Measurements from ENCODE around the gene RAB40B. TPM values are rescaled to one million over a fixed set of nuclear protein-coding genes. Genes with fewer than 3 reads are reported as not detected.

RAB40B gene
- polyA plus RNA-seq, 2 of the 4 experiments (the other 2 are of a cell fraction), result 5.6 to 9.4 TPM

- POLR2A ChIA-PET, result interaction anchor here (0.7 to 1.5 kb wide), 2 partner anchors 19 to 48 kb away, joined by 3 to 4 read pairs; partner anchors contain the start of gene FN3KRP
- H3K27ac ChIP-seq, result peak overlapping the region; percentile 48 to 79; a peak in 4 of 6 replicates
- CTCF ChIA-PET, result interaction anchor here (0.6 to 19.3 kb wide), 46 partner anchors 11 to 534 kb away, joined by 3 to 450 read pairs (median 4); partner anchors contain the start of genes FN3K, FN3KRP and RAB40B
- H3K4me1 ChIP-seq, result peaks cover 6% of the 10 kb centered on the region; the same call in 2 of the 3 replicates
- H3K9me3 ChIP-seq, result no peaks in the 10 kb centered on the region
- H3K4me3 ChIP-seq, result no peak overlapping the region
- DNase-seq (ENCODE audit: low read depth in 1 of 2, low spot score in 1 of 2) (no peak), ATAC-seq (peak; percentile 32 to 58; a peak in 5 of 6 replicates), FAIRE-seq (no peak)
- TF ChIP-seq HDAC2 (IDR thresholded peaks at IDR 0.05), result no peak
- TF ChIP-seq RNF2 (IDR thresholded peaks at IDR 0.05; ENCODE audit: borderline replicate concordance, low read depth), result no peak
- TF ChIP-seq NFE2L2 (conservative IDR thresholded peaks at IDR 0.05; ENCODE audit: low read length), result no peak
- TF ChIP-seq RFX5 (IDR thresholded peaks at IDR 0.05), result no peak
- TF ChIP-seq RARB (CRISPR knock-in tag; IDR thresholded peaks at IDR 0.05), result no peak
- no peak for TF ChIP-seq EHMT2 (IDR thresholded peaks at IDR 0.05; ENCODE audit: low read depth)
- no peak for TF ChIP-seq CHD2 (IDR thresholded peaks at IDR 0.05; ENCODE audit: low read length, partially characterized antibody)
- no peak for TF ChIP-seq MYC (IDR thresholded peaks at IDR 0.05; ENCODE audit: borderline replicate concordance, low read length)
- no peak for TF ChIP-seq TFCP2L1 (CRISPR knock-in tag; IDR thresholded peaks at IDR 0.05)
- no peak for TF ChIP-seq MAZ (IDR thresholded peaks at IDR 0.05; ENCODE audit: borderline replicate concordance, low read depth, low read length)
- TF ChIP-seq KDM5A (IDR thresholded peaks at IDR 0.05), result no peak
- no peak for TF ChIP-seq ZFP36 (IDR thresholded peaks at IDR 0.05; ENCODE audit: borderline replicate concordance, partially characterized antibody)
- no peak for TF ChIP-seq ZC3H11A (IDR thresholded peaks at IDR 0.05)
- TF ChIP-seq ZSCAN20 (CRISPR knock-in tag; IDR thresholded peaks at IDR 0.05), result no peak
- no peak for TF ChIP-seq REST (IDR thresholded peaks at IDR 0.05)
- TF ChIP-seq EP300 (IDR thresholded peaks at IDR 0.05), result no peak
- no peak for TF ChIP-seq HES2 (IDR thresholded peaks at IDR 0.05)
- TF ChIP-seq JUN (IDR thresholded peaks at IDR 0.05), result no peak
- TF ChIP-seq SREBF2 (IDR thresholded peaks at IDR 0.05), result no peak
- 70% methylated on average over 16 of the region's 16 CpGs for WGBS (ENCODE audit: missing lambda C conversion rate)
- peak overlapping the region; percentile 60; the same call in 2 of the 3 replicates for H3K4me2 ChIP-seq
Measured at GRCh38 chr17:82668024-82668630, 30.4 kb downstream of the RAB40B start.

- Histone ChIP-seq H3K4me1 (peaks cover 6% of the 10 kb centered on the region; the same call in 2 of the 3 replicates), H3K4me3 (no peak overlapping the region), H3K9me3 (no peaks in the 10 kb centered on the region), H3K27ac (no peak overlapping the region), H3K4me2 (no peak overlapping the region)
- ATAC-seq (no peak), DNase-seq (ENCODE audit: low read depth in 1 of 2, low spot score in 1 of 2) (no peak), FAIRE-seq (no peak)
- CTCF ChIA-PET, result interaction anchor here (0.6 to 19.3 kb wide), 31 partner anchors 11 to 534 kb away, joined by 3 to 450 read pairs (median 8); partner anchors contain the start of genes FN3K, FN3KRP and RAB40B
- 92% methylated on average over 15 of the region's 15 CpGs for WGBS (ENCODE audit: missing lambda C conversion rate)
- POLR2A ChIA-PET, result no interaction called here
- no peak for TF ChIP-seq HEYL (CRISPR knock-in tag; IDR thresholded peaks at IDR 0.05)
- TF ChIP-seq SMC3 (IDR thresholded peaks at IDR 0.05), result no peak
- TF ChIP-seq BCL3 (IDR thresholded peaks at IDR 0.05), result no peak
- no peak for TF ChIP-seq NPAS2 (CRISPR knock-in tag; IDR thresholded peaks at IDR 0.05; ENCODE audit: borderline replicate concordance)
- TF ChIP-seq TP53 (CRISPR knock-in tag; IDR thresholded peaks at IDR 0.05), result no peak
- TF ChIP-seq ZC3H11A (IDR thresholded peaks at IDR 0.05), result no peak
- no peak for TF ChIP-seq RNF2 (IDR thresholded peaks at IDR 0.05; ENCODE audit: borderline replicate concordance, low read depth)
- TF ChIP-seq FOSB (CRISPR knock-in tag; IDR thresholded peaks at IDR 0.05), result no peak
- no peak for TF ChIP-seq MAX (IDR thresholded peaks at IDR 0.05)
Measured at GRCh38 chr17:82667668-82668000, 30.9 kb downstream of the RAB40B start.
